ENCODE measurements around the gene KLK7. TPM values are rescaled to one million over a fixed set of nuclear protein-coding genes. Genes with fewer than 3 reads are reported as not detected.
"Not testable (repeated sequence)": the region's sequence is repeated elsewhere in the genome, so short reads cannot be mapped to it uniquely, and the experiment has no call there.

Gene KLK7
- total and polyA plus RNA-seq, 12 donors: 0.03 to 0.06 TPM; not detected in 10

DNA sequence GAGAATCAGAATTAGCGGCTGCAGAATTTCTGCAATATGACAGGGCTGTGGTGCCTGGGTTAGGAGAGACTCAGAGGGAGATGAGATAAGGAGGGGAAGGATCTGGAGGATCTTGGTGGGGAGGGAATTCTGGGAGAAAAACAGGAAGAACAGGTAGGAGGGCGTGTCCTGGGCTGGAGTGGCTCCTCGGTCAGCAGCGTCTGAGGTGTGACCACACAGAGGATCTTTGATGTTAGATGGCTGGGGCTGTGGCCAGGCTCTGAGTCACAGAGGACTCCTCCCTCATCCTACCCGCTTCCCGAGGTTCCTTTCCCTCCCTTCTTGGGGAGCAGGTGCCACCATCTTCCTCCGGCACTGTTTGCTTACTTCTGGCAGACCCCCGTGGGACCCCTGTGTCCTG lies 8.0 kb downstream of the KLK7 start:
- Histone ChIP-seq H3K27me3 (peaks cover 8% of the 10 kb centered on the region), H3K36me3 (replicated peaks in 1 of 2) (no peaks in the 10 kb centered on the region), H3K4me3 (no peak overlapping the region), H3K9me3 (replicated peaks in 1 of 3) (no peaks in the 10 kb centered on the region), H3K4me1 (replicated peaks in 1 of 2) (no peaks in the 10 kb centered on the region), H3K27ac (no peak overlapping the region)
- intact Hi-C loops (cut with DNase I): no loop called here
- 16 to 29% (median 28%) methylated on average over 6 to 8 of the region's 8 CpGs for WGBS, 4 donors
- TF ChIP-seq POLR2A (IDR thresholded peaks at IDR 0.05): no peak
- TF ChIP-seq, protein P1, sequence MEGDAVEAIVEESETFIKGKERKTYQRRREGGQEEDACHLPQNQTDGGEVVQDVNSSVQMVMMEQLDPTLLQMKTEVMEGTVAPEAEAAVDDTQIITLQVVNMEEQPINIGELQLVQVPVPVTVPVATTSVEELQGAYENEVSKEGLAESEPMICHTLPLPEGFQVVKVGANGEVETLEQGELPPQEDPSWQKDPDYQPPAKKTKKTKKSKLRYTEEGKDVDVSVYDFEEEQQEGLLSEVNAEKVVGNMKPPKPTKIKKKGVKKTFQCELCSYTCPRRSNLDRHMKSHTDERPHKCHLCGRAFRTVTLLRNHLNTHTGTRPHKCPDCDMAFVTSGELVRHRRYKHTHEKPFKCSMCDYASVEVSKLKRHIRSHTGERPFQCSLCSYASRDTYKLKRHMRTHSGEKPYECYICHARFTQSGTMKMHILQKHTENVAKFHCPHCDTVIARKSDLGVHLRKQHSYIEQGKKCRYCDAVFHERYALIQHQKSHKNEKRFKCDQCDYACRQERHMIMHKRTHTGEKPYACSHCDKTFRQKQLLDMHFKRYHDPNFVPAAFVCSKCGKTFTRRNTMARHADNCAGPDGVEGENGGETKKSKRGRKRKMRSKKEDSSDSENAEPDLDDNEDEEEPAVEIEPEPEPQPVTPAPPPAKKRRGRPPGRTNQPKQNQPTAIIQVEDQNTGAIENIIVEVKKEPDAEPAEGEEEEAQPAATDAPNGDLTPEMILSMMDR (IDR thresholded peaks at IDR 0.05): no peak
- no peak for DNase-seq

DNA sequence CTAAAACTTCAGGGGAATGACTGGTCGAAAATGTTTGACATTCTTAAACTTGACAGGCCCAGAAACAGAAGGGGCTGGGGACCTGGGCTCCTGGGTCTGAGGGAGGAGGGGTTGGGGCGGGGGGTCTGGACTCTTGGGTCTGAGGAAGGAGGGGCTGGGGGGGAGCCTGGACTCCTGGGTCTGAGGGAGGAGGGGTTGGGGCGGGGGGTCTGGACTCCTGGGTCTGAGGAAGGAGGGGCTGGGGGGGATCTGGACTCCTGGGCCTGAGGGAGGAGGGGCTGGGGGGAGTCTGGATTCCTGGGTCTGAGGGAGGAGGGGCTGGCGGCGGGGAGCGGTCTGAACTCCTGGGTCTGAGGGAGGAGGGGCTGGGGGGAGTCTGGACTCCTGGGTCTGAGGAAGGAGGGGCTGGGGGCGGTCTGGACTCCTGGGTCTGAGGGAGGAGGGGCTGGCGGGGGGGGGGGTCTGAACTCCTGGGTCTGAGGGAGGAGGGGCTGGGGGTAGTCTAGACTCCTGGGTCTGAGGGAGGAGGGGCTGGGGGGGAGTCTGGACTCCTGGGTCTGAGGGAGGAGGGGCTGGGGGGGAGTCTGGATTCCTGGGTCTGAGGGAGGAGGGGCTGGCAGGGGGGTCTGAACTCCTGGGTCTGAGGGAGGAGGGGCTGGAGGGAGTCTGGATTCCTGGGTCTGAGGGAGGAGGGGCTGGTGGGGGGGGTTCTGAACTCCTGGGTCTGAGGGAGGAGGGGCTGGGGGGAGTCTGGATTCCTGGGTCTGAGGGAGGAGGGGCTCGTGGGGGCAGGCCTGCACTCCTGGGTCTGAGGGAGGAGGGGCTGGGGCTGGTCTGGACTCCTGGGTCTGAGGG lies 8.8 kb downstream of the KLK7 start:
- 17 to 56% (median 51%) methylated on average over 1 to 8 of the region's 9 CpGs for WGBS, 4 donors
- Histone ChIP-seq H3K4me1 (replicated peaks in 1 of 2) (no peaks in the 10 kb centered on the region), H3K36me3 (replicated peaks in 1 of 2) (no peaks in the 10 kb centered on the region), H3K27me3 (peaks cover 8% of the 10 kb centered on the region), H3K4me3 (no peak overlapping the region), H3K9me3 (replicated peaks in 1 of 3) (no peaks in the 10 kb centered on the region), H3K27ac (no peak overlapping the region)
- no peak for DNase-seq
- no peak for TF ChIP-seq POLR2A (IDR thresholded peaks at IDR 0.05)
- TF ChIP-seq, protein P1 (IDR thresholded peaks at IDR 0.05): no peak
- intact Hi-C loops (cut with DNase I): no loop called here

DNA sequence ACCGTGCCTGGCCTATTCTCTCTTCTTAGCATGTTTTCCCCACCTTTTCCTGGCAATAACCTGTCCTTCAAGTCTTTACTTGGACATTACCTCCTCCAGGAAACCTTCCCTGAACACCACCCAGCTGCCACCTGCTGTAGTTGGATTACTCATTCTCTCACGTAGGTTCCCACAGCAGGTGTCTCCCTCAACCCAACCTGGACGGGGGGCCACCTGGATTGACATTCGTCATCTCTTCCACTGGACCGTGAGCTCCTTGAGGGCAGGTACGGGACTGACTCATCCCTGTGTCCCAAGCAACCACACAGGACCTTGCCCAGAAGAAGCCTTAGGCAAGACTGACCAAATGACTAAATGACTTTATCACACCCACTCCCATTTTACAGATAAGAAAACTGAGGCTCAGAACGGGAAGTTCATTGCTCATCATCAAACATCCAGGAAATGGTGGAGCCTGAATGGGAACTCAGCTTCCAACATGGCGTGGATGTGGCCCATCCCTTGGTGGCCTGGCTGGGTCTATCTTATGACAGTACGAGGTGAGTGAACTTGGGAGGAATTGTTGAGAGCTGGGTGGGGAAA lies 10.8 kb downstream of the KLK7 start:
- Histone ChIP-seq H3K9me3 (replicated peaks in 1 of 3) (no peaks in the 10 kb centered on the region), H3K4me3 (no peak overlapping the region), H3K27me3 (peaks cover 14% of the 10 kb centered on the region), H3K36me3 (replicated peaks in 1 of 2) (no peaks in the 10 kb centered on the region), H3K4me1 (replicated peaks in 1 of 2) (no peaks in the 10 kb centered on the region), H3K27ac (no peak overlapping the region)
- no peak for TF ChIP-seq POLR2A (IDR thresholded peaks at IDR 0.05)
- TF ChIP-seq, protein P1 (IDR thresholded peaks at IDR 0.05): no peak
- intact Hi-C loops (cut with DNase I): no loop called here
- DNase-seq: no peak
- WGBS, 4 donors: 73 to 80% (median 75%) methylated on average over 9 of the region's 9 CpGs

DNA sequence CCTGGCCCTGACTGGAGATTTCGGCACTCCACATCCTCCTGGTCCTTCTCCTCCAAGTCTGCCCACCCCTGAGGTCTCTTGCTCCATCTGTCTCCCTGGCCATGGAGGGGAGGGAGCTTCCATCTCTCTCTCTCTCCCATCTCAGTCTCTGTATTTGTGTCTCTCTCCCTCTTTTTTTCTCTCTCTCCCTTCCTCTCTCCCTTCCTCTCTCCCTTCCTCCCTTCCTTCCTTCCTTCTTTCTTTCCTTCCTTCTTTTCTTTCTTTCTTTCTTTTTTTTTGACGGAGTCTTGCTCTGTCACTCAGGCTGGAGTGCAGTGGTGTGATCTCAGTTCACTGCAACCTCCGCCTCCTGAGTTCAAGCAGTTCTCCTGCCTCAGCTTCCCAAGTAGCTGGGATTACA lies 13.9 kb downstream of the KLK7 start:
- H3K4me1 ChIP-seq (replicated peaks in 1 of 2); DNase-seq; H3K4me3 ChIP-seq; intact Hi-C loops (cut with DNase I); H3K9me3 ChIP-seq (replicated peaks in 1 of 3); H3K36me3 ChIP-seq (replicated peaks in 1 of 2); H3K27me3 ChIP-seq; H3K27ac ChIP-seq: not testable (repeated sequence)
- WGBS, 4 donors: 72 to 83% (median 79%) methylated on average over 3 of the region's 3 CpGs
